Muscle layer of colon (tissue), 2 donors: ENCODE measurements around the gene LCAT.
A peak's percentile ranks its signal among the peaks of the same experiment; 100 is the strongest.
"Not testable (repeated sequence)": the region's sequence is repeated elsewhere in the genome, so short reads cannot be mapped to it uniquely, and the experiment has no call there.

Experiments
- H3K27ac ChIP-seq: one replicate; pipeline ENCODE4 v1.7.0; 2013; ENCODE audit warnings: low read depth, mild to moderate bottlenecking, low read length, moderate library complexity
- H3K27me3 ChIP-seq, 2 donors: one replicate each; pipeline ENCODE4 v1.7.0; 2013; ENCODE audit warnings: low read length in 2 of 2, mild to moderate bottlenecking in 2 of 2; ENCODE audit not compliant: insufficient read depth in 2 of 2, control insufficient read depth in 1 of 2
- H3K36me3 ChIP-seq: one replicate; pipeline ENCODE4 v1.7.0; 2013; ENCODE audit warnings: mild to moderate bottlenecking, low read length; ENCODE audit not compliant: insufficient read depth
- H3K4me1 ChIP-seq: one replicate; pipeline ENCODE4 v1.7.0; 2013; ENCODE audit warnings: mild to moderate bottlenecking, low read length; ENCODE audit not compliant: insufficient read depth
- H3K4me3 ChIP-seq, 2 donors: one replicate each; pipeline ENCODE4 v1.7.0; 2013; ENCODE audit warnings: low read length in 2 of 2, low read depth in 1 of 2, mild to moderate bottlenecking in 1 of 2, moderate library complexity in 1 of 2
- H3K9ac ChIP-seq: one replicate; pipeline ENCODE4 v1.7.0; 2013; ENCODE audit warnings: low read length
- H3K9me3 ChIP-seq: one replicate; pipeline ENCODE4 v1.7.0; 2013; ENCODE audit warnings: mild to moderate bottlenecking, low read length
- donor health status: abdominal sarcoma.
- donor health status: Adenocarcinoma of cecum.

The LCAT gene

DNA sequence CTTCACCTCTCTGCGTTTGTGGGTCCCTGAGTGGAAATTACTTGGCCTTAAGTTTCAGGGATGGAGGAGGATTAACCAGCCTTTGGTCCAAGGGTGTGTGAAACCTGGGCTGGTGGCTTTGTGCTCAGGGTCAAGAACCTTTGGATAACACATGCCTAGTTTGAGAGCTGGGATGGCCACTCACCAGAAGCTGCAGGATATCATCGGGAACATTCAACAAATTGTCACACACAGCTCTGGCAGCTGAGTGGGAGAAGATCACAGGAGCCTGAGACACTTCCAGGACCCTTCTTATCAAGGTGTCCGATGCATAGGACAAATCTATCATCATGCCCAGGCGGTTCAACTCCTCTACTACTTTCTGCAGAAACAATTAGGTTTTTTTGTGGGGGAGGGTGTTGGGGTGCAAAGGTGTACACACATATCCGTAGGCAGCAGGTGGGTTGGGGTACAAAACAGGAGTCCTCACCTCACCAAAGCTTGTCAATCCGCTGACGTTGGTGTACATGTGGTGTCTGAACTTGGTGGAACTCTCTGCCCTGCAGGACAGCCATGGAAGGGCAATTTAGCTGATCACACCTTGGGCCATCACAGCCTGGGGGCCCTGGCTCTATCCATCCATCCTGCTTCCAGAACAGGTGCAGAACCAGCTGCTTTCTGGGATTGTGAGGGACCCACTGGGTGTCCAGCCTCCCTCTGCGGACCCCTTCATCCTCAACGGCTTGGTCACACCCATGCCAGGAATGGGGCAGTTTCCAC is 33.7 kb upstream of the LCAT start:
- Histone ChIP-seq H3K27ac (no peak overlapping the region), H3K9me3 (no peaks in the 10 kb centered on the region), H3K4me1 (no peaks in the 10 kb centered on the region), H3K4me3 (no peak overlapping the region), H3K36me3 (no peaks in the 10 kb centered on the region), H3K27me3 (peaks cover 0 to 11% of the 10 kb centered on the region in 2 donors), H3K9ac (no peak overlapping the region)

DNA sequence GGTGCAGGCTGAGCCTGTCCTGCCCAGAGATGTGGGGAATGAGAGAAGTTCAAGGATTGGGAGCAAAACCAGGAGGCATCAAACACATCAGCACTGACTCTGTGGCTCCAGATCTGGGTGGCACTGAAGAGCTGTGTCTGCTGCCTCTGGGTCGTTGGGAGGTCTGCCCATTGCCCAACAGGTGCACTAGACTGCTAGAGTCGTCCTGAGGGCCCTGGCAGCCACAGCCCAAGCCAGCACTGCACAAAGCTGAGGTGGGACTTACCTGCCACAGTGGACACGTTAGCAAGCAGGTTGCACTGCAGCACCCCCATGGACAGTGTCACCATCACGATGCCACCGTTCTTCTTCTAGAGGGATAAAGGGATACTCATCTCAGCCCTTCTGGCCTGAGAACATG is 33.1 kb upstream of the LCAT start:
- H3K27me3 ChIP-seq: peaks cover 0 to 11% of the 10 kb centered on the region in 2 donors
- no peaks in the 10 kb centered on the region for H3K36me3 ChIP-seq
- H3K9ac ChIP-seq: no peak overlapping the region
- H3K9me3 ChIP-seq: no peaks in the 10 kb centered on the region
- H3K4me3 ChIP-seq: no peak overlapping the region
- H3K4me1 ChIP-seq: no peaks in the 10 kb centered on the region
- no peak overlapping the region for H3K27ac ChIP-seq

DNA sequence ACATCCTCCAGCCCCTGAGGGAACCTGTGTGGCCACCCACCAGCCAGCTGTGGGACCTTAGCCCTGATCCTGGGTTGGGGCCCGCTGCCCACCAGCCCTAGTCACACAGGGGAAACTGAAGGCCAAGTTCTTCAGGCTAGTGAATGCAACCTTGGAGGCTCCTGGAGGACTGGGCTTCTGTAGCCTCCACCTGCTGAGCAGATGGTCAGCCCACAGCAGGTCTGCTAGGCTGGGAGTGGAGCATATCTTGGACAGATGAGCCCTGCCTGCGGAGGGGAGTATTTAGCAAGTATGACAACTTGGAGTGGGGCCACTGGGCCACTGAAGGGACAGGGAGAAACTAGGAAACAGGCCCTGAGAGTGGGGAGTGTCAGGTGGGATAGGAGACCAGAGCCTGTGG is 32.3 kb upstream of the LCAT start:
- H3K27me3 ChIP-seq: peaks cover 0 to 11% of the 10 kb centered on the region in 2 donors
- H3K9ac ChIP-seq: no peak overlapping the region
- no peaks in the 10 kb centered on the region for H3K36me3 ChIP-seq
- H3K9me3 ChIP-seq: no peaks in the 10 kb centered on the region
- H3K27ac ChIP-seq: no peak overlapping the region
- H3K4me1 ChIP-seq: no peaks in the 10 kb centered on the region
- no peak overlapping the region for H3K4me3 ChIP-seq

DNA sequence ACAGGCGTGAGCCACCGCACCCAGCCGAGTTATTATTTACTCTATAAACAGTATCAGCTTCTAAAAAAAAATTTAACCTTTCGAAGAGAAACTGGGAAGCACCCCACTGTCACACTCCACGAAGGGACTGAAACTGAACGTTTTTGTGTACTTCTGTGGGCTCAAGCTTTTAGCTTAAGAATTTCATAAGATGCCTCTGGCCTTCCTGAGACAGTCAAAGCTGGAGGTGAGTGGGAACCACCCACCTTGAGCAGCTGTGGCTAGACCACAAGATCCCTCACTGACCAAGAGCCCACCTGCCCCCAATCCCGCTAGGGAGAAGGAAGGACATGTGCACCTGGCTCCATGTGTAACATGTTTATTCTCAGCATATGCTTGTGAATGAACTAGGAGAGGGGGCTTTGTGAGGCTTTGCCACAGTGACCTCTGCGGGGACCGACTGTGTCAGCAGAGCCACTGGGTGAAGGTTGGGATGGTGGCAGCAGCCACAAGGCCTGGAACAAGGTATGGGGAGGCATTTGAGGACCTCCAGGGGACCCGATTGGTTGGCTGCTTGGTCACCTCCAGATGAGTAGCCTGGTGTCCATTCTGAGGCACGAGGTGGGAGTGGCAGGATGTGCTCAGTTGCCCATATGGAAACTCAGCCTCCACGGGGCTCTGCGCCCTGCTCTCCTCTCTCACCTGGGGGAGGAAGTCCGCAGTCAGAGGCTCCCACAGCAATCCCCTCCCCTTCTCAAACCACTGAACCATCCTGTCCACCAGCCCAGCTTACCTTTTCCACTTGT is 31.6 kb upstream of the LCAT start:
- Histone ChIP-seq H3K4me3 (no peak overlapping the region), H3K27me3 (peaks cover 0 to 11% of the 10 kb centered on the region in 2 donors), H3K4me1 (no peaks in the 10 kb centered on the region), H3K36me3 (no peaks in the 10 kb centered on the region), H3K27ac (no peak overlapping the region), H3K9me3 (no peaks in the 10 kb centered on the region), H3K9ac (no peak overlapping the region)

DNA sequence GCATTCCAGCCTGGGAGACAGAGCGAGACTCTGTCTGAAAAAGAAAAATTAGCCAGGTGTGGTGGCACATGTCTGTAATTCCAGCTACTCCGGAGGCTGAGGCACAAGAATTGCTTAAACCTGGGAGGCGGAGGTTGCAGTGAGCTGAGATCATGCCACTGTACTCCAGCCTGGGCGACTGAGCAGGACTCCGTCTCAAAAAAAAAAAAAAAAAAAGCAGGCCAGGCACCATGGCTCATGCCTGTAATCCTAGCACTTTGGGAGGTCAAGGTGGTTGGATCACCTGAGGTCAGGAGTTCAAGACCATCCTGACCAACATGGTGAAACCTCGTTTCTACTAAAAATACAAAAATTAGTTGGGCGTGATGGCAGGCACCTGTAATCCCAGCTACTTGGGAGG is 28.4 kb upstream of the LCAT start:
- not testable (repeated sequence) for H3K9ac ChIP-seq, H3K4me1 ChIP-seq, H3K9me3 ChIP-seq, H3K4me3 ChIP-seq, H3K27ac ChIP-seq, H3K36me3 ChIP-seq, H3K27me3 ChIP-seq

DNA sequence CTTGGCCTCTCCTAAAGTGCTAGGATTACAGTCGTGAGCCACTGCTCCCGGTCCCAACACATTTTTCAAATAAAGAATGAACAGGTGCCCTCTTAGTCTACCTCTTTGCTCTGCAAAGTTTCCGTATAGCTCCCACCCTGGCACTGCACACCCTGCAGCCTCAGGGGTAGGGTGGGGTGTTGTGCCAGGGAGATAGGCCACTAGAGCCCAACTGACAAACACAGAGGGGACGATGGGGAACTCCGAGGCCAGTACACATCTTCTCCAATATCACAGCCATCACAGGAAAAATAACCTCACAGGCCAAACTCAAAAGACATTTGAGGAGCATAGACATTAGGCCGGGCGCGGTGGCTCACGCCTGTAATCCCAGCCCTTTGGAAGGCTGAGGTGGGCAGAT is 27.2 kb upstream of the LCAT start:
- H3K9ac ChIP-seq: no peak overlapping the region
- no peaks in the 10 kb centered on the region for H3K9me3 ChIP-seq
- H3K4me1 ChIP-seq: peaks cover 13% of the 10 kb centered on the region
- no peaks in the 10 kb centered on the region for H3K27me3 ChIP-seq
- no peaks in the 10 kb centered on the region for H3K36me3 ChIP-seq
- no peak overlapping the region for H3K27ac ChIP-seq
- no peak overlapping the region for H3K4me3 ChIP-seq

DNA sequence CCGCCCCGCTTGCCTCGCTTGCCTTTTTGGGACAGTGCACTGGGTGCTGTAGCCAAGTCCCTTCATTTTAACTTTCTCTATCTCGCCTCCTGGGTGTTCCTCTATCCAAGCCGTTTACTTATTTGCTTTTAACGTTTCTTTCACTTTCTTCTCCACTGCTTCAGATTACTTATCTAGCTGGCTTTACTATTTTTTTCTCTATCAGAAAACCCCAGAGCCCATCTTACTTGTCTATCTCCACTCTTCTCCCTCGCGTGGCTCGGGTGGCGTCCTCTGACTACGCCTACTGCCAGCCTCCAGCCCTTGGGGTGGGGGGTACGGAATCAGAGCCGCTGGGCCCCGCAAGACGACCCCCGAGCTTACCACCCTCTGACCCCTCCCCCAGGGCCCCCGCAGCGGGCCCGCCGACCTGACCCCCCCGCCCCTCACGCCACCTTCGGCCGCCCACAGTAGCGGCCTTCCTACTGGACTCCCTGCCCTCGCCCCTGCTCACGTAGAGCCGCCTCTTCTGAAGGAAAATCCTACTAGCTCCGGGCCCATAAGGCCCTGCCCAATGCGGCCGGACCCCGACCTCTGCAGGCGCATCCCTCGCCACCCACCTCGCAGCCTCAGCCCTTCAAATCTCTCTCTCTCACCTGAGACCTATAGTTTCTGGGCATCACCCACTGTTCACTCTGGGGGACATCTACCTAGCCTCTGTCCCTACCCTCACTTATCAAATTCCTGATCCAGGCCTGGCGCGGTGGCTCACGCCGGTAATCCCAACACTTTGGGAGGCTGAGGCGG is 25.5 kb upstream of the LCAT start:
- Histone ChIP-seq H3K27me3 (no peaks in the 10 kb centered on the region), H3K4me1 (peaks cover 30% of the 10 kb centered on the region), H3K27ac (peak overlapping the region; percentile 96), H3K4me3 (peak overlapping the region; percentile 89 to 97), H3K36me3 (no peaks in the 10 kb centered on the region), H3K9ac (peak overlapping the region; percentile 78), H3K9me3 (no peaks in the 10 kb centered on the region)

DNA sequence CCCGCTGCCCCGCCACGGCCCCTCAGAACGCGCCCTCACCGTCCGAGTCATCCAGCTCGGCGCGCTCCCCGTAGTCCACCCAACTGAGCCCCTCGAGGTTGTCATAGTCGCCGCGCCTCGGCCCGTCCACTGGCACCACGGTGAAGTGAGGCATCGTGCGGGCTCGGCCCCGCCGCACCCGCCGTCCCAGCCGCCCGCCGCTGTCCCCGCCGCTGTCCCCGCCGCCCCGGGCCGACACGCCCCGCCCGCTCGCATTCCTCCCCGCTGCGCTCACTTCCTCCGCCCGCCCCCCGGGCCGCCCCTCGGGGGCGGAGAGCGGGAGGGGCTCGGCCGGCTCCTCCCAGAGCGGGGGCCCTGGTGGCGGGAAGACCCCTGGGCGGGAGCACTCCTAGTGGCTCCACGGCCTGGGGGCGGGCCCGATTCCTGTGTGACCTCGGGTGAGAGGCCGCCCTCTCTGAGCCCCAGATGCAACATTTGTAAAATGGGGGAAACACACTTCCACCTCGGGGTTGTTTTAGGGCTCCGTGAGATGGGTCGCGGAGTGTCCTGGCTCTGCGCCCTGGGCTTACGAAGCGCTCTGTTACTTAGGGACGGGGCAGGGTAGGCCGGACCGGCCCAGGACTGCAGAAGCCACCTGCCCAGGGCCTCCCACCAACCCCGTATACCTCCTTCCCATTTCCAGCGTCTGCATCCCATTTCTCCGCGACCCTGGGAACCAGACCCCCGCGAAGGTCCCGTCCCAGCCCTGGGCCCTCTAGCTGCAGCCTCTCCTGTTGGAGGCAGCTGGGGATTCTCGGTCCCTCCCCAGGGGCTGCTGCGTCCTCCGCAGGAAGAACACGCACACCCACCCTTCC is 24.7 kb upstream of the LCAT start, which contains the start of gene SLC12A4:
Gene SLC12A4, minus strand, starts transcription at position 238 of the 854 bp plus-strand sequence. Its CDS starts 84 bp downstream, at position 154.
- peak within 1 kb of the TSS; percentile 98 for H3K9ac ChIP-seq
- H3K27me3 ChIP-seq: no peaks in the 10 kb centered on the region
- no peaks in the 10 kb centered on the region for H3K36me3 ChIP-seq
- H3K4me3 ChIP-seq: peak within 1 kb of the TSS; percentile 97 to 98
- peaks cover 38% of the 10 kb centered on the region for H3K4me1 ChIP-seq
- no peaks in the 10 kb centered on the region for H3K9me3 ChIP-seq
- H3K27ac ChIP-seq: peak within 1 kb of the TSS; percentile 96

DNA sequence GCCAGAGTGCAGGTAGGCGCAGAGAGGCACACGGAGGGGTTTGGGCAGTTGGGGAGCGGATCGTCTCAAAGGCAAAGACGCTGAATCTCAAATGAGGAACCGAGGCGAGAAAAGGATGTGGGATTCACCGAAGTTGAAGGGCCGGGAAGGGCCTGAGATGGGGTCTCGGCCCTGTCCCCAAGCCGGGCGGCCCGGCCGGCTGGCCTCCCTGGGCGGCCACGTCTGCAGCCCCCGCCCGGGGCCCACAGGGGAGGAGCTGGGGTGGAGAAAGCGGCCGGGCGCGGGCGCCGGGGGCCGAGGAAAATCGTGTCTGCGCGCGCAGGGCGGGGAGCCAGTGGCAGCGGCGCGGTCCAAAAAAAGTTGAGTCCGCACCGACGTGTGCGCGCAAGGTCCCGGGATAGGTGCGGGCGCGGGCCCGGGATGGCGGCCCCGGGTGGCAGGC is 24.1 kb upstream of the LCAT start:
- Histone ChIP-seq H3K27ac (peak overlapping the region; percentile 87), H3K4me3 (peak overlapping the region; percentile 97 to 98), H3K4me1 (peaks cover 45% of the 10 kb centered on the region), H3K9me3 (no peaks in the 10 kb centered on the region), H3K9ac (peak overlapping the region; percentile 98), H3K27me3 (no peaks in the 10 kb centered on the region), H3K36me3 (peaks cover 5% of the 10 kb centered on the region)

DNA sequence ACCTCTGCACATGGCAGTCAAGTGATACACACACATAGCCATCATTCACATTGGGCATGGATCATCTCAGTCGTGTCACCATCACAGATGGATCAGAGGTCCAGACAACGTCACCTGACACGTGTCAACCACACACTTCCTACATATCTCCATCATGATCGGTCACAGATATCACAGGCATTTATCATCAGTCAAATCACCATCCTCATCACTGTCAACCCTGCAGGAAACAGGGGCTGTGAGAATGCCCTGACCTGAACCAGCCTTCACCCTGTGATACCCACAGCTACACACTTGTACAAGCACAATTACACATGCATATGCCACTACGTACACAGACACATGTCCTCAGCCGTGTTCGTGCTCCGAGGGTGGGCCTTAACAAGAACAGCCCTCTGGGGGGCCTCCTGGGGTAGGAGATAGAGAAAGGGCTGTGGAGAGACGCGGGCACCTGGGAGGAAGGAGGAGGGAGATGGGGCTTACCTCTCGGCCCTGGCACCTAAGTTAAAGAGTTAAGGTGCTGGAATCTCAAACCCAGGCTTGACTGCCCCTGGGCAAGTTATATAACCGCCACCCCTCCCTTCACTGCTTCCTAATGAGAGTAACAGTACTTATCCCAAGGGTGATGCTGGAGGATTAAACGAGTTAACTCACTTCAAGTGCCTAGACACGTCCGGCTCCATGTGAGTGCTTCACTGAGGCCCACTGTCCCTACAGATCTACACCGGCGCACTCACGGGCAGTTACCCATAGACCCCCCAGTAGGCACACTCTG is 23.4 kb upstream of the LCAT start:
- H3K36me3 ChIP-seq: peaks cover 11% of the 10 kb centered on the region
- H3K27me3 ChIP-seq: no peaks in the 10 kb centered on the region

More for the DNA sequence above, 23.4 kb upstream of the LCAT start:
- peak overlapping the region; percentile 97 to 98 for H3K4me3 ChIP-seq
- no peaks in the 10 kb centered on the region for H3K9me3 ChIP-seq
- H3K9ac ChIP-seq: peak overlapping the region; percentile 98
- peak overlapping the region; percentile 87 for H3K27ac ChIP-seq
- peaks cover 46% of the 10 kb centered on the region for H3K4me1 ChIP-seq
